Smooth muscle cell (in vitro differentiated cells): ENCODE measurements around the gene RAB25. TPM values are rescaled to one million over a fixed set of nuclear protein-coding genes. Genes with fewer than 3 reads are reported as not detected.

ENCODE experiments used
- DNase-seq: peaks from one replicate; lab custom pipeline; 2025; ENCODE audit not compliant: unreplicated experiment; lab: John Stamatoyannopoulos, UW
- H2AFZ ChIP-seq: fragments of 200-600 bp; sonication (generic); 2 replicates; pipeline ENCODE4 v1.6.0; 2016; ENCODE audit warnings: antibody characterized with exemption, low read depth, mild to moderate bottlenecking
- H3F3A ChIP-seq: fragments of 200-600 bp; sonication (generic); 2 replicates; pipeline ENCODE4 v1.6.0; 2017; ENCODE audit warnings: antibody characterized with exemption, low read depth
- H3K27ac ChIP-seq: fragments of 200-600 bp; sonication (generic); 2 replicates; pipeline ENCODE4 v1.5.1; 2016; ENCODE audit warnings: low read depth, mild to moderate bottlenecking
- H3K27me3 ChIP-seq: fragments of 200-600 bp; sonication (generic); 2 replicates; pipeline ENCODE4 v1.6.1; 2016; ENCODE audit warnings: low read depth, mild to moderate bottlenecking
- H3K36me3 ChIP-seq: fragments of 200-600 bp; sonication (generic); 2 replicates; pipeline ENCODE4 v1.5.1; 2016; ENCODE audit warnings: low read depth
- H3K4me1 ChIP-seq: fragments of 200-600 bp; sonication (generic); 2 replicates; pipeline ENCODE4 v1.5.1; 2016; ENCODE audit warnings: low read depth
- H3K4me2 ChIP-seq: fragments of 200-600 bp; sonication (generic); 2 replicates; pipeline ENCODE4 v1.6.0; 2016; ENCODE audit warnings: mild to moderate bottlenecking
- H3K4me3 ChIP-seq: fragments of 200-600 bp; sonication (generic); 2 replicates; pipeline ENCODE4 v1.5.1; 2016; ENCODE audit warnings: mild to moderate bottlenecking
- H3K79me2 ChIP-seq: fragments of 200-600 bp; sonication (generic); 2 replicates; pipeline ENCODE4 v1.6.0; 2016; ENCODE audit warnings: low read depth, mild to moderate bottlenecking
- H3K9ac ChIP-seq: fragments of 200-600 bp; sonication (generic); 2 replicates; pipeline ENCODE4 v1.6.0; 2016; ENCODE audit warnings: low read depth
- H3K9me3 ChIP-seq: fragments of 200-600 bp; sonication (generic); replicated peaks from 2 replicates; pipeline ENCODE4 v1.5.1; 2016; ENCODE audit warnings: low read depth
- H4K20me1 ChIP-seq: fragments of 200-600 bp; sonication (generic); 2 replicates; pipeline ENCODE4 v1.6.0; 2016; ENCODE audit warnings: low read depth
- WGBS: methylation state at CpG from one replicate; pipeline ENCODE4 v1.1.7; 2016; ENCODE audit warnings: low lambda C conversion rate; 5-methylcytosine and 5-hydroxymethylcytosine counted together
- polyA plus RNA-seq: library from polyadenylated mRNA; unstranded; fragments of >200 nt; fragmentation: Nextera tagmentation; extraction: Ambion mirVana; gene quantifications from 2 replicates; pipeline ENCODE4 v1.2.1, GENCODE V29; 2016
- total RNA-seq: library from RNA; depleted of rRNA; stranded (reverse); fragments of >200 nt; gene quantifications from 2 replicates; pipeline ENCODE4 v1.2.3, GENCODE V29; 2014
- TF ChIP-seq, protein P1 (sequence below): fragments of 200-600 bp; sonication (generic); IDR thresholded peaks from 2 replicates; pipeline ENCODE4 v1.5.1; 2017; ENCODE audit warnings: borderline replicate concordance, mild to moderate bottlenecking, antibody characterized with exemption; ENCODE audit not compliant: insufficient read depth, poor library complexity, severe bottlenecking

The RAB25 gene
- total and polyA plus RNA-seq, 2 experiments from 2014 or later, result 8.9 to 16.8 TPM

DNA sequence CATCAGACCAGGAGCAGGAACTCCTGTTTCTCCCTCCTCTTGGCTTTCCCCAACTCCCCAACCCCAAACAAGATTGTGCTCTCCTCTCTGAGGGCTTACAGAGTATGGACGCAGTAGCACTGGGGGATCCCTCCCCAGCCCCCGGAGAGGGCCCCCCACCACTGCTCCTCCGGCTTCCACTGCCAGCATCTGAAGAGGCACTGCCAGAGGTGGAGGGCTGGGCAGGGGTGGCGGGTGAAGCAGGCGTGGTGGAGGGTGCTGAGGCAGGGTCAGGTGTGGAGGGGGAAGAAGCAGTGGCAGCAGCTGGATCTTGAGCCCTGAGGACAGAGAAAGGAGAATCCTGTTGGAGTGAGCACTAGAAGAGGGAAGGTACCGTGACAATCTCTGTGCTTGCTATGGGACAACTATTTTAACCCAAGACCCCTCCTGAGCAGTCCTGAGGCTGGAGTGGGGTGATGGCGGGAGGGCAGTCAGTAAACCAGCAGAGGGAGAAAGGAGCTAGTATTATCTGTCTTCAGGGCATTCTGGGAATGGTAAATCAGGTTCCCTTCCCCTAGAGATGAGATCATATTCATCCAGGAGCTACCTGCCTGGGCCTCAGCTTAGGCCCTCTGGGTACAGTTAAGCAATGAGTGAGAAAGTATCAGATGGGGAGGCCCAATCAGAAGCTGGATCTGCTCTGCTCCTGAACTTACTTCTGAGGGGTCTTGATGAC lies 9.8 kb upstream of the RAB25 start:
- peaks cover 8% of the 10 kb centered on the region for H3K4me1 ChIP-seq
- TF ChIP-seq, protein P1, sequence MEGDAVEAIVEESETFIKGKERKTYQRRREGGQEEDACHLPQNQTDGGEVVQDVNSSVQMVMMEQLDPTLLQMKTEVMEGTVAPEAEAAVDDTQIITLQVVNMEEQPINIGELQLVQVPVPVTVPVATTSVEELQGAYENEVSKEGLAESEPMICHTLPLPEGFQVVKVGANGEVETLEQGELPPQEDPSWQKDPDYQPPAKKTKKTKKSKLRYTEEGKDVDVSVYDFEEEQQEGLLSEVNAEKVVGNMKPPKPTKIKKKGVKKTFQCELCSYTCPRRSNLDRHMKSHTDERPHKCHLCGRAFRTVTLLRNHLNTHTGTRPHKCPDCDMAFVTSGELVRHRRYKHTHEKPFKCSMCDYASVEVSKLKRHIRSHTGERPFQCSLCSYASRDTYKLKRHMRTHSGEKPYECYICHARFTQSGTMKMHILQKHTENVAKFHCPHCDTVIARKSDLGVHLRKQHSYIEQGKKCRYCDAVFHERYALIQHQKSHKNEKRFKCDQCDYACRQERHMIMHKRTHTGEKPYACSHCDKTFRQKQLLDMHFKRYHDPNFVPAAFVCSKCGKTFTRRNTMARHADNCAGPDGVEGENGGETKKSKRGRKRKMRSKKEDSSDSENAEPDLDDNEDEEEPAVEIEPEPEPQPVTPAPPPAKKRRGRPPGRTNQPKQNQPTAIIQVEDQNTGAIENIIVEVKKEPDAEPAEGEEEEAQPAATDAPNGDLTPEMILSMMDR, result no peak
- no peaks in the 10 kb centered on the region for H3K27me3 ChIP-seq
- H2AFZ ChIP-seq, result no peak overlapping the region
- no peak overlapping the region for H3K9ac ChIP-seq
- H3K4me2 ChIP-seq, result no peak overlapping the region
- H3K36me3 ChIP-seq, result no peaks in the 10 kb centered on the region
- H4K20me1 ChIP-seq, result peaks cover 6% of the 10 kb centered on the region
- H3K4me3 ChIP-seq, result no peak overlapping the region
- no peak overlapping the region for H3K27ac ChIP-seq
- no peaks in the 10 kb centered on the region for H3K9me3 ChIP-seq
- WGBS, result 94% methylated on average over 5 of the region's 7 CpGs
- H3K79me2 ChIP-seq, result peaks cover 29% of the 10 kb centered on the region
- no peak for DNase-seq
- H3F3A ChIP-seq, result peaks cover 10% of the 10 kb centered on the region

DNA sequence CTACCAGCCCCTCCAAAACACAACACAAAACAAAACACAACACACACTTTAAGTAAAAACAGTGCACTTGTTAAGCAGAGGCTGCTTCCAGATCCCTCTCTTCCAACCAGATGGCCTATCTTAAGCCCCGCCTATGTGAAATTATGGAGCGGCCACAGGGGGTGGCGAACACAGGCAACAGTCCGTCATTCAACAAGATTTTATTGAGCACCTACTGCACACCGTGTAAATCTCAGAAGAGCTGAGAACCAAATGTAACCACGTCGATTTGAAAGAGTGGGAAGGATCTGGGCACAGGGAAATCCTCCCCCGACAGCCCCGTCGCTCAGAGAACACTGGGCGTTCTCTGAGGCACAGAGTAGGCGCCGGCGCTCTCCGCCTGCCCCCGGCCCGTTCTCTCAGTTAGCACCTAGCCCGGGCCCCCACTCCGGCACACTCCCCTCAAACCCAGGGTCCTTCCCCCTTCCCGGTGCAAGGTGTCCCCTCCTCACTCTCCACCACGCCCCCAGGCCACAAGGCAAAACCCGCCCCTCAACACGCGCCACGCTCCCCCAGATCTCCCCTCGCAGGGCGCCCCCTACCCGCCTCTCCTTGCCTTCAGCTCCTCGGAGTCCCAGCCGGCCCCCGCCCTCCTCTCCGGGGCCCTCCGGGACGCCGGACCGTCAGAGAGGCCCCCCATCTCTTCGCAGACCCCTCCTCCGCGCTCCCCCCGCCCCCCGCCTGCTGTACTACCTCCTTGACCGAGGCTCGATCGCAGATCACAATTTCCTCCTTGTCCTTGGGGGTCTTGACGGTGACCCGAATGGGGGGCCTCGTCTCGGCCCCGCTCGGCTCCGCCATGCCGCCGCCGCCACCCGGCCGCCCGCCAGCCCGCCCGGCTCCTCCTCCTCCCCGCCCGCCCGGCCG lies 7.8 kb upstream of the RAB25 start:
- H3K9ac ChIP-seq, result peak overlapping the region; percentile 45
- H3K4me1 ChIP-seq, result peaks cover 8% of the 10 kb centered on the region
- H3K4me2 ChIP-seq, result peak overlapping the region; percentile 94
- DNase-seq, result peak; percentile 74
- H3K36me3 ChIP-seq, result no peaks in the 10 kb centered on the region
- WGBS, result under 1% methylated on average over 16 of the region's 63 CpGs
- H3K27ac ChIP-seq, result peak overlapping the region; percentile 61
- no peaks in the 10 kb centered on the region for H3K27me3 ChIP-seq
- peaks cover 29% of the 10 kb centered on the region for H3K79me2 ChIP-seq
- no peaks in the 10 kb centered on the region for H3K9me3 ChIP-seq
- TF ChIP-seq, protein P1, result peak; percentile 15
- H4K20me1 ChIP-seq, result peaks cover 6% of the 10 kb centered on the region
- peaks cover 10% of the 10 kb centered on the region for H3F3A ChIP-seq
- peak overlapping the region; percentile 75 for H2AFZ ChIP-seq
- H3K4me3 ChIP-seq, result peak overlapping the region; percentile 78

DNA sequence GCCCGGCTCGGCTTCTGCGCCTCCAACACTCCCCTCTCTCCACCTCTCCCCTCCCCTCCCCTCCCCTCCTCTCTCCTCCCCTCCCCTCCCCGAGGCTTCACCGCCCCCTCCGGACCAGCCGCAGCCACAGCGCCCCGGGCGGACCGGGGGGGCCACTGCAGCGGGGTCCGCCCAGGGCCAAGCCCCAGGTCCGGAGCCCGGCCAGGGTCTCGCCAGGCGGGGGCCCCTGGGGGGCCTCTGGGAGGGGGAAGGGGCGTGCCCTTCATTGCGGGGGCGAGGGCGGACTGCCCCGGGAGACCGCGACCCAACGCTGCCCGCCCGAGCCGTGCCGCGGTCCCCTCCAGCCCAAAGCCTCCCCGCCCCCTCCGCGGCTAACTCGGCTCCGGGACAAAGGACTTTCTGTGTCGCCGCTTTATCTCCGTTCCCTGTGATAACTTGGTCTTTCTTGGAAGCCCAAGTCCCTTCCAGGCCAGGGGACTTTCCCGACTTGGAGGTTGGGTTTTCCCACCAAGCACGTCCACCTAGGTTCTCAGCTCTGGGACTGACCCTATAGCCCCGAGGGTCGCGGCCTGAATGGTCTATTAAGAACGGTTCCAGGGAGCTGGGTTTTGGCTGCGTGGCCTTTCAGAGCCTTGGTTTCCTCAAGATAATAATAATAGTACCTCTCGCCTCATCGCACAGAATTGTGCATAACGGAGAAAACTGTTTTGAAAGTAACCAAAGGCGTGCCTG lies 7.0 kb upstream of the RAB25 start, which contains the start of gene UBQLN4:
Gene UBQLN4, minus strand, starts transcription at position 31 of the 732 bp plus-strand sequence. CDS start 97 bp downstream, outside the sequence.
- Histone ChIP-seq H3K4me1 (peaks cover 8% of the 10 kb centered on the region), H3K27me3 (no peaks in the 10 kb centered on the region), H2AFZ (peak within 1 kb of the TSS; percentile 79), H3K4me3 (peak within 1 kb of the TSS; percentile 78), H3K9ac (peak within 1 kb of the TSS; percentile 86), H3F3A (peaks cover 10% of the 10 kb centered on the region), H3K4me2 (peak within 1 kb of the TSS; percentile 94), H3K79me2 (peaks cover 29% of the 10 kb centered on the region), H3K9me3 (no peaks in the 10 kb centered on the region), H3K36me3 (no peaks in the 10 kb centered on the region), H3K27ac (peak within 1 kb of the TSS; percentile 95), H4K20me1 (peaks cover 6% of the 10 kb centered on the region)
- WGBS, result under 1% methylated on average over 14 of the region's 49 CpGs
- TF ChIP-seq, protein P1, result peak; percentile 59
- peak; percentile 78 for DNase-seq
